Right lobe of liver (tissue), 4 donors: Measurements from ENCODE around the gene OSBPL10.

Experiments used
- CTCF ChIP-seq, 4 donors: fragments of 200-600 bp in 3 of 4; fragments of 450-650 bp in 1 of 4; IDR thresholded peaks; one replicate each; pipeline versions ENCODE4 v1.5.1 to v1.8.0; 2016 to 2022; ENCODE audit warnings: antibody characterized with exemption in 4 of 4, mild to moderate bottlenecking in 2 of 4
- POLR2A ChIP-seq: fragments of 450-650 bp; IDR thresholded peaks from one replicate; pipeline ENCODE4 v1.6.1; 2017; ENCODE audit warnings: antibody characterized with exemption, mild to moderate bottlenecking
- donor health status: DM: no; HTN: no; CAD: no.
- donor health status: DM: no; HTN: no; CAD: no.
- donor health status: DM: no; HTN: yes; CAD: no.

- TF ChIP-seq CTCF (IDR thresholded peaks at IDR 0.05) (peak in 1 of 4 donors; percentile 8), POLR2A (no peak)
Measured at GRCh38 chr3:31639828-31640227, 341.2 kb downstream of the OSBPL10 start.
